GM19372 (cell line): ENCODE measurements around the gene CTBP2.

Experiments
- ATAC-seq: cut with Tn5 transposase; IDR thresholded peaks from one replicate; pipeline ENCODE4 v1.9.1; 2021; ENCODE audit warnings: mild to moderate bottlenecking, low read depth, moderate library complexity; ENCODE audit not compliant: unreplicated experiment

The CTBP2 gene

GRCh38 chr10:125129076-125129458 lies 31.3 kb downstream of the CTBP2 start:
- ATAC-seq = no peak

DNA sequence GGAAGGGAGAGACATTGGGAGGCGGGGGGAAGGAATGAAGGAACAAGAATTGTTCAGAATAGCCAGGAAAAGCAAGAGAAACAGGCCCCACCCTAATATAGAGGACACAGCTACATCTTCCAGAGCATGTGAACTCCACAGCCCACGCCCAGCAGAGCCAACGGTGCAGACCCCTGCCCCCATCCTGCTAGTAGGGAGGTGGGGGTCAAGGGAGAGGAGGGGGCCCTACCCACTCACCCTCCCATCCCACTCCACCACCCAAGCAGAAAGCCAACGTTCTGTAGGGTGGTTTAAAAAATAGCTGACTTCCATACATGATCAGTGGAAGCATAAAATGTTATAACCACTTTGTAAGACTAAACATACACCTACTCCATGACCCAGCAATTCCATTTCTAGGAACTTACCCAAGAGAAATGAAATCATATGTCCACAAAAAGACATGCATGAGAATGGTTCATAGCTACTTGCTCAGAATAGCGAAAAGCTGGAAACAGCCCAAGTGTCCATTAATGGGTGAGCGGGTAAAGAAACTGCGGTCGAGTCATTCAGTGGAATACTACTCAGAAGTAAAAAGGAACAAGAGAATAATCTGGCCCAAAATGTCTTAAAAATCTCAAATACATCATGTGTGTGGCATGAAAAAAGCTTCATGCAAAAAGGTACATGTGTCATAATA lies 31.8 kb downstream of the CTBP2 start:
- no peak for ATAC-seq

GRCh38 chr10:125127986-125128385 lies 32.4 kb downstream of the CTBP2 start:
- ATAC-seq = no peak

GRCh38 chr10:125127110-125127509 lies 33.3 kb downstream of the CTBP2 start:
- no peak for ATAC-seq

DNA sequence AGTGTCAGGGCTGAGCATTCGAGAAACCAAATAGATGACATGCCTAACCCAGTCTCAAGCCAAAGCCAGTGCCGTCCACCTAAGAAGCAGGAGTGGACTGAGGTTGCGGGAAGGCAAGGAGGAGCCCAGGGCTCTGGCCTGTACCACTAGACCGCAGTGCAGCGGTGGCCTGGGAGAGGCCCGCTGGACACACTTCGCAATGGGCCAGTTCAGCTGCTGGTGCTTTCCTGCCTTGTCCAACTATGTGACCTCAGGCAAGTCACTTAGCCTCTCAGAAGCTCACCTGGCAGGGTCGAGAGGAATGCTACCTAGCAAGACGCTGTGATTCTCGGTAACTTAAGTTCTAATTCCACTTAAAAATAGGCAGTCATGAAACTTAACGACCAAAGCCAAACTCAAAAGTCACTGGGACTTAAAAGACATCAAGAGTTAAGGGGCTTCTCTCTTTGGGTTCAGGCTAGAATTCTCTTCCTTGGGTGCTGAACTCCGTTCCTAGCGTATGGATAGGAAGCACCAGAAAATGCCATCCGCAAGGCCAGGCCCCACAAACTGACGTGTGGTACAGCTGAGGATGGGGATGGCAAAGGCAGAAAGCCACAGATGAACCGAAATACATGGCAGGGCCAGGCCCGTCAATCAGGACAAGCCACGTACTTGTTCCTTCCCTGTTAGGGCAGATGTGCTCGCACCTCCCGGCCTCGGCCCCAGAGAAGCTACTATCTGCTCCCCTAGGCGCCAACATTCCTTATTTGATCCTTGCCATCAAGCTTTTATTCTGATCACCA lies 34.2 kb downstream of the CTBP2 start:
- no peak for ATAC-seq

DNA sequence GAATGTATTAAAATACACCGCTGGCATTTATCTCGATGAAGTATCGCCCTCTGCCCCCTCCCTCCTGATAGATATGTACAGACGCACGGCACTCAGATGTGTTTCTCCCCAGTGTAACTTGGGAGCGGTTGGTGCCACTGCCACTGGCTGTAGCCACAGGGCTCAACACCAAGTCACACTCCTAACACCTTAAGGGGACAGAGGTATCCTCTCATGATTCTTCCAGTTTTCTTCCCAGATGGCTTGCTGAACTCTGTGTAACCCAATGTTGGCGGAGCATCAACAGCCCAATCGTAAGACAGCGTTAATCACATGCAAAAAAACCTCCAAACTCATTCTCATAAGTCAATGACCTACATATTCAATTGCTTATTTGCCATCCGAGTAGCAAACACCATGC lies 35.5 kb downstream of the CTBP2 start:
- ATAC-seq = no peak

DNA sequence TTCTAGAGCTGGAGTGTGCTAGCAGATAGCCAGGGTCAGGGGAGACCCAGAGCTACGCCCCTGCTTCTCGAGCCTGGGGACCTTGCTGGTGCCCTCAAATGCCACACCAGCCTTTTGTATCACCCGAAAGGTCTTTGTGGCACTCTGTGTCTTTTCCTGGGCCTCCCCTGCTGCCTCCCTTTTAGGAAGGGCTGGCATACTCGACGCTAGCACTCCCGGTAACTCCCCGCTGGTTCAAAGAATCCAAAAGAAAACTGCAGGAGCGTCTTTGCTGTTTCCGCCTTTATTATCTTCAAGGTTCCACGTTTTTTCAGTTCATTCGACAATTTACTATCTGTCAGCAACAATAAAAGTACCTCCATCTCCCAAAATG lies 36.3 kb downstream of the CTBP2 start:
- ATAC-seq = no peak

DNA sequence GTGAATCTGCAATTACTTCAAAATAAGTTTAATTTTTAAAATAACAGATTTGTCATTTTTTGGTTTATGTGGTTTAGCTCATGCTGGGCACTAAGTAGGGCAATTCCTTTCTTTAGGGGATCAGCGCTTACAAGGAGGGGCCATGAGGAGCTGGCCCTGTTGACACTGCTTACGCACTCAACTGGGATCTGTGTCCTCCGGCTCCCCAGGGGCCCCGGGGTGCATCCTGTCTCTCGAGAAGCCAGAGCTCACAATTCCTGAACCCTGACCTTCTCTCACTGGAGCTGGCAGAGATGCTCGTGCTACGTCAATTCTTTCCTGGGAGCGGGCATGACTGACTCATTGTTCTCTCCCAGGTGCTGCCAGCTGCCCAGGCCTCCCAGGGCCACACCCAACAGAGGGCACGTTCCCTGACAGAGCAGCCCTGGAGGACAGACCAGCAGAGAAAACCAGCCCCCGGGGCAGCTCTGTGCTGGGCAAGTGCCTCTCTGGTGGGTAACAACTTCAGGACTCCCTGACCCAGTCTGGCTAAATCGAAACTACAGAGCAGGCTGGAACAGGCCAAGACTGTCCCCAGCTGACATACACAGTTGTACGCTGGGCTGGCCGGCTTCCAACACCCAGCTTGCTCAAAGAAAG lies 36.8 kb downstream of the CTBP2 start:
- ATAC-seq = no peak

DNA sequence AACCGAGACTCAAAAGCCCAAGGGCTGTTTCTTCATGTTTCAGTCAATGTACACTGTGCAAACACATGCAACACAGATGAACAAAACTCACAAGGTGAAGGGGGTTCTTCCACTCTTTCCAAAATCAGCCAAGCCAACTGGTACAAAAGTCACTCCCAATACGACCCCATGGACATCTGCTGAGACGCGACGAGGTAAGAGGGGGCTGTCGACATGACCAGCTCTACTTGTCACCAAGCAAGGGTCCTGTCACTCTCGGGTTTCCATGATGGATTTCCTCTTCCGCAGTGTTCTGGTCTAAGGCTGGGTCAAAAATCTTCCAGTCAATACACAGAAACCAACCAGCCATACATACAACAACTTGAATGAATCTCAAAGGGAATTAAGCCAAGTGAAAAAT lies 37.8 kb downstream of the CTBP2 start:
- no peak for ATAC-seq

DNA sequence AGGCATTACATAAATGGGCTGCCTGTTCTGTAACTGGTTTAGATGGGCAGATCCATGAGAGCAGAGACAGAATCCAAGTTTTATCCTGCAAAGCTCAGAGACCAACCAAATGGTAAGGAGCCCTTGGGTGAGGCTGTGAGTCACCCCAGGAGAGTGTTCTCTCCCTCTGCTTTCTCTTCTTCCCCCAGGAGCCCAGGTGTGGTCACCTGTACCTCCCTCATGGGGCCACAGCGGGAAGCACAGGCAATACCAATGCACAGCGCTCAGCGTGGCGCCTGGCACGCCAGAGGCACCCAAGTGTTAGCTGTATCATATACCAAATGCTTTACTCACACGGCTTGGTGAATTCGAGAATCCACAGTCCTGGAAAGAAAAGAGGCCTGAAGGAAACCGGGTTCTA lies 39.4 kb downstream of the CTBP2 start:
- no peak for ATAC-seq

DNA sequence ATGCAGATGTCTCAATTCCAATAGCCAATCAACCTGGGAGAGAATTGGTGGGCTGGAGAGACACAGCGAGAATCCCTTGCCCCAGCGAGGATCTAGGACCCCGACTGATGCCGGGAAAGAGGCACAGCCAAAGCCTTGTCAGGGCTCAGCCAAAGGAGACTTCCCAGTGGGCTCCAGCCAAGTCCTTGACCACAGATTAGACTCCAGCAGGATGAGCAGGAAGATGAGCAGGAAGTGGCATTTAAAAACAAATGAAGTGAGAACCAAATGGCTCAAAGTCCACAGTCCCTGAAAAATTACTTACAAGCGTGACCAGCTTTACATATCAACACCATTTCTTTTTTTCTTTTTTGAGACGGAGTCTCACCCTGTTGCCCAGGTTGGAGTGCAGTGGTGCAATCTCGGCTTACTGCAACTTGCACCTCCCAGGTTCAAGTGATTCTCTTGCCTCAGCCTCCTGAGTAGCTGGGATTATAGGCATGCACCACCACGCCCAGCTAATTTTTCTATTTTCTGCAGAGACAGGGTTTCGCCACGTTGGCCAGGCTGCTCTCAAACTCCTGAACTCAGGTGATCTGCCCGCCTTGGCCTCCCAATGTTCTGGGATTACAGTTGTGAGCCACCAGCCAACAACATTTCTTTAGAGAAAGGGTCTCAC lies 40.2 kb downstream of the CTBP2 start:
- ATAC-seq = no peak

GRCh38 chr10:125118701-125119100 lies 41.7 kb downstream of the CTBP2 start:
- ATAC-seq = no peak

DNA sequence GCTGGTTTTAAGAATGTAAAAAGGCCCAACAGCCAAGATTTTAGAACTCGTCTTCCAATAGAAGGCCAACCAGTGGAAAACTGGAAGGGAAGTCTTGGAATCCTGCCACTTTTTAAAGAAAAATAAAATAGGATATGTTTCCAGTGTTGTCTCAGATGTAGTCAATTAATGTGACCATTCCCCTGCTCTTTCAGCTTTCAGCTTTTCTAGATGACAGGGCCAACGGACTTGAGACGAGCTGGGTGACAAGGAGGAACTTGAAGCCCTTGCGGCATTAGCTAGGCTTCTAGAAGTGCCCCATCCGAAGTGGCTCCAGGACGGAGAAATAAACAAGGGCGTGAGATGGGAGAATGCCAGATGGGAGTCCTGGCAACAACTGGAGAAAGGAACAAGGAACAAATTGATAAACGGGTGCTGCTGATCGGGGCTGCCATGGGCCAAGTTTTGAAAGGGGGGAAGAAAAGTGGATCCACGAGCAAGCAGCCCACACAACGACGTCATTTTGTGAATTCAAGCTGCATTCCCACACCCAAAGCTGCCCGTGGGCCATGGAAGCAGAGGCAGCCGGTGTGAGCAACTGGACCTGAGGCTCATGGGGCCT lies 42.3 kb downstream of the CTBP2 start:
- ATAC-seq = no peak

DNA sequence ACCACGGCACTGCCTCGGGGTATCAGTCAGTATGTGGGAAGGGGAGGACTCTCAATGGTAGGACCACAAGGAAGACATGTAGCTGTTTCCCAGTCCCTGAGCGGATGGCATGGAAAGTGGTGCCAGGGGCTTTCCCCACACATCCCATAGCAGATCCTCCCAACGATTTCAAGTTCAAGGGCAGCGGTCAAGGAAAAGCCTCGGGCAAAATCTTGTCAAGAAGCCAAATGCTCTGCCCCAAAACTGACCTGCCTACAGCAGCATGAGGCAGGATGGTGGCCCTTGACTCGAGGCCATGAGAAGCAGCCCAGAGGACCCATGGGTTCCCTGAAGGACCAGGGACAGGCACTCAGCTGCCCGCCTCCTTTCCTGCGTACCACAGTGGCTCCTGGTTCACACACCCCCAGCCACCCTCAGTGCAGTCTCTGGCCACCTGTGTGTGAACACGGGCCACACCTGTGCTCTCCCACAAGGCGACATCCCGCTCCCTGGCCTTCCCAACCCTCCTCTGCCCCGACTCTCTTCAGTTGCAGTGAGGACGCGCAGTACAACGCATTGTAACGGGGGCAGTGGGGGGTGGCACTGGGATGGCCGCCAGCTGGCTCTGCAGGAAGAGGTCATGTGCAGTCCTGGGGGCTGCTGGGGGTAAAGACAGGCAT lies 43.6 kb downstream of the CTBP2 start:
- no peak for ATAC-seq

DNA sequence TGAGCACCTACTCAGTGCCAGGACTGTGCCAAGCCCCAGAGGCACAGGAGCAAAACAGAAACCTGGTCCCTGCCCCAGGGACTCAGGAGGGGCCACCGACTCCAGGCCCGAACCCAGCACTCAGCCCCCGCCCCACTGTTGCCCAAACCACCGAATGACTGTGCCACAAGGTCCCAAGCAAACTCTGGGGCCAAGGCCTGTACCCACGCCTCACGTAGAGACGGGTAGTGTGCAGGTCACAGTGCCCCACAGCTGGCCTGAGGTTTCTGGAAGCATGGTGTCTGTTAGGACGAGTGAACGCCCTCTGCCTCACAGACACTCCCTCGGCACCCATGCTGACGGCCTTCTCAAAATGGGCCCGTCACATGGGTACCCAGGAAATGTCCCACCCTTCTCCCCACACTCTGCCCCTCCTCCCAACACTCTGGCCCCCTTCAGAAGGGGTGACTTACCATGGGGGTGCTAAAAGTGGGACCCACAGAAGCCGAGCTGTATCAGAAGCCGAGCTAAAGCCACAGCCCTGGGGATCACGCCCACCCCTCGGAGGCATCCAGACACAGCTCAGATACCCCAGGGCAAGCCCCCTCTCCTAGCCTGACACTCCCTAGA lies 44.2 kb downstream of the CTBP2 start:
- ATAC-seq = no peak

- ATAC-seq = no peak
Observed at GRCh38 chr10:125115409-125115808, 45.0 kb downstream of the CTBP2 start.

DNA sequence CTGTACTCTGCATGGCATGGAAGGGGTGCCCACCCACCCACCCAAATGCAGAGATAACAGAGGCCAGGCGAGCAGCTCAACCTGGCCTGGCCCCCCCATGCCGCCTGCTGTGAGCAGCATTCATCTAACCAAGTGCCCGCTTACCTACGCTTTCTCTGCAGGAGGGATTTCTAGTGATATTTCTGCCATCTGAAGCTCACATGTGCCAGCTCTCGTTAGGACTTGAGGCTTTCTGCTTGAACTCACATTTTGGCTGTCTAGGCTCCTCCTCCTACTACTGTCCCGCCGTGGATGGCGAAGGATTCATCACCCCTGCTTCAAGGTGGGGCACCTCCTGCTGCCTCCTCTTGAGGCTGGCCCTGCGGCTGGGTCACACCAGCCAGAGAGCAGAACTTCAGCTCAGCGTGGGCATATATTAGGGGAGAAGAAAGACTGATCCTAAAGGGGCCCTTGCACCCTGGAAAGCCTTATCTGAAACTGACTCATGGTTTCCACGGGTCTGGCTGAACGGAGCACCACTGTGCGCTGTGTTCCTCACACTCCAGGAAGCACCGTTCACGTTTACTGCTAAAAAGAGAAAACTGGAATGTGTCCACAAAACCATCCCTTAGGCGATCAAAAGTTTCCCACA lies 45.5 kb downstream of the CTBP2 start:
- ATAC-seq = no peak

DNA sequence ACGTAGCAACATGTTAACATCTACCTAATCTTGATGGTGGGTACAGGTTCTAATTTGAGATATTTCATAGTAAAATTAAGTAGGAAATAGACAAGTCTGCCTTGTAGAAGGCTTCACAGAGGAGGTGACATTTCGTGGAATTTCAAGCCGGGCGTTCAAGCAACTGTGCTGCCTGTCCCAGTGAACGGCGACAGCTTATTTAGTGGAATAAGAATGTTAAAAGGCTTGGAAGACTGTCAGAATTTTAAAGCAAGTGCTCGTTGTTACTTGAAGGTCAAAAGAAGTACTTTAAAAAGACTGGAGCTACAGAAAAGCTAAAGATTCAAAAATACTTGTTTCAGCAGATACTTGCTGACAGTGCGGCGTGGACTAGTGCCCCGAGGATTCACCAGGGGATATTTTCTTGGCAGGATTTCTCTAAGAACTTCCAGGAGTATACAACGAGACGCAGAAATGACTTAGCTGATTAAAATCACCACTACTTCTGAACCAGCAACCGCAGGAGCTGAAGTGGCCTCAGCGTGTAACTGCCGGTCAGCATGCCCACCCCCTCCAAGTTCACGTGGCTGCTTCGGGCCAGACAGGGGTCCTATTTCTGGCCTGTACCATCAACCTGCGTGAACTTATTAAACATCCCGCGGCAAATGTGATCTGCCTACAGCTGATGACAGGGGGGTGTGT lies 46.5 kb downstream of the CTBP2 start:
- ATAC-seq = no peak
